ENCODE data around the gene TTLL5.

TTLL5 gene

GRCh38 chr14:75742867-75743266, 81.8 kb downstream of the TTLL5 start:
- no peak for DNase-seq (ENCODE audit: low spot score)

- no peak for DNase-seq (ENCODE audit: low spot score)
Measured at GRCh38 chr14:75747899-75748298, 86.9 kb downstream of the TTLL5 start.

- no peak for DNase-seq (ENCODE audit: low spot score)
Measured at GRCh38 chr14:75748336-75748735, 87.3 kb downstream of the TTLL5 start.

- DNase-seq (ENCODE audit: low spot score): no peak
Measured at GRCh38 chr14:75751296-75751695, 90.2 kb downstream of the TTLL5 start.

GRCh38 chr14:75752086-75752485, 91.0 kb downstream of the TTLL5 start:
- no peak for DNase-seq (ENCODE audit: low spot score)

- DNase-seq (ENCODE audit: low spot score): peak; percentile 6
Measured at GRCh38 chr14:75752907-75753594, 92.0 kb downstream of the TTLL5 start.

GRCh38 chr14:75753696-75754095, 92.7 kb downstream of the TTLL5 start:
- no peak for DNase-seq (ENCODE audit: low spot score)

- DNase-seq (ENCODE audit: low spot score): no peak
Measured at GRCh38 chr14:75757644-75758402, 96.8 kb downstream of the TTLL5 start.

GRCh38 chr14:75764020-75764419, 103.0 kb downstream of the TTLL5 start:
- DNase-seq (ENCODE audit: low spot score): no peak

- DNase-seq (ENCODE audit: low spot score): no peak
Measured at GRCh38 chr14:75769047-75769685, 108.1 kb downstream of the TTLL5 start.

- DNase-seq (ENCODE audit: low spot score): no peak
Measured at GRCh38 chr14:75770635-75771034, 109.6 kb downstream of the TTLL5 start.

- DNase-seq (ENCODE audit: low spot score): no peak
Measured at GRCh38 chr14:75771595-75771994, 110.5 kb downstream of the TTLL5 start.

- DNase-seq (ENCODE audit: low spot score): no peak
Measured at GRCh38 chr14:75773046-75773445, 112.0 kb downstream of the TTLL5 start.

- no peak for DNase-seq (ENCODE audit: low spot score)
Measured at GRCh38 chr14:75781096-75781495, 120.0 kb downstream of the TTLL5 start.

GRCh38 chr14:75783184-75783583, 122.1 kb downstream of the TTLL5 start:
- DNase-seq (ENCODE audit: low spot score): no peak

- DNase-seq (ENCODE audit: low spot score): peak; percentile 78
Measured at GRCh38 chr14:75783602-75784313, 122.7 kb downstream of the TTLL5 start.

GRCh38 chr14:75784314-75784686, 123.3 kb downstream of the TTLL5 start:
- no peak for DNase-seq (ENCODE audit: low spot score)

GRCh38 chr14:75793806-75794205, 132.8 kb downstream of the TTLL5 start:
- DNase-seq (ENCODE audit: low spot score): no peak

- DNase-seq (ENCODE audit: low spot score): peak; percentile 11
Measured at GRCh38 chr14:75794615-75795038, 133.6 kb downstream of the TTLL5 start.

GRCh38 chr14:75800792-75801191, 139.7 kb downstream of the TTLL5 start:
- no peak for DNase-seq (ENCODE audit: low spot score)

- DNase-seq (ENCODE audit: low spot score): no peak
Measured at GRCh38 chr14:75802486-75802885, 141.4 kb downstream of the TTLL5 start.

GRCh38 chr14:75803765-75804164, 142.7 kb downstream of the TTLL5 start:
- DNase-seq (ENCODE audit: low spot score): no peak
